K562 (cell line): ENCODE results near the gene PDE4A. TPM values are rescaled to one million over a fixed set of nuclear protein-coding genes. Genes with fewer than 3 reads are reported as not detected.
A peak's percentile ranks its signal among the peaks of the same experiment; 100 is the strongest.

Experiments
- E2F5 ChIP-seq: sonication (generic); formaldehyde crosslinking; IDR thresholded peaks from 2 replicates; pipeline ENCODE4 v1.8.0; 2022; ENCODE audit warnings: mild to moderate bottlenecking, missing genetic modification reagents
- E2F8 ChIP-seq: fragments of 450-650 bp; IDR thresholded peaks from 2 replicates; pipeline ENCODE4 v1.7.1; 2018; ENCODE audit warnings: mild to moderate bottlenecking, low read depth; ENCODE audit not compliant: partially characterized antibody
- ELF1 ChIP-seq: fragments of 200-800 bp; sonication (Bioruptor generic); IDR thresholded peaks from 2 replicates; pipeline ENCODE4 v1.6.1; 2016; ENCODE audit warnings: missing genetic modification characterization, missing compliant biosample characterization
- FOXJ3 ChIP-seq: sonication (generic); formaldehyde crosslinking; IDR thresholded peaks from 2 replicates; pipeline ENCODE4 v1.4.0; 2020; ENCODE audit warnings: mild to moderate bottlenecking, missing genetic modification reagents
- IRF1 ChIP-seq: sonication (generic); formaldehyde crosslinking; IDR thresholded peaks from 2 replicates; pipeline ENCODE4 v1.8.0; 2022; ENCODE audit warnings: missing genetic modification reagents, mild to moderate bottlenecking, borderline replicate concordance
- NCOR1 ChIP-seq: fragments of 450-650 bp; IDR thresholded peaks from 2 replicates; pipeline ENCODE4 v1.6.1; 2016; ENCODE audit warnings: mild to moderate bottlenecking, moderate library complexity
- POLR2G ChIP-seq: fragments of 200-400 bp; formaldehyde crosslinking; IDR thresholded peaks from 2 replicates; pipeline ENCODE4 v1.6.1; 2017; ENCODE audit warnings: low read depth, mild to moderate bottlenecking, antibody characterized with exemption, low read length, moderate library complexity
- SMARCB1 ChIP-seq: IDR thresholded peaks from 2 replicates; pipeline ENCODE4 v1.6.1; 2011; ENCODE audit warnings: improper control_type of control experiment, low read depth; ENCODE audit not compliant: insufficient read length
- ZBTB1 ChIP-seq: sonication (generic); formaldehyde crosslinking; IDR thresholded peaks from 2 replicates; pipeline ENCODE4 v1.8.1; 2023; ENCODE audit warnings: missing genetic modification reagents, low read depth, mild to moderate bottlenecking, borderline replicate concordance
- ZBTB43 ChIP-seq: sonication (generic); formaldehyde crosslinking; IDR thresholded peaks from 2 replicates; pipeline ENCODE4 v1.8.0; 2023; ENCODE audit warnings: mild to moderate bottlenecking, missing genetic modification reagents
- ZBTB49 ChIP-seq: sonication (generic); formaldehyde crosslinking; IDR thresholded peaks from 2 replicates; pipeline ENCODE4 v1.8.0; 2022; ENCODE audit warnings: missing genetic modification reagents, mild to moderate bottlenecking, borderline replicate concordance
- ZBTB5 ChIP-seq: fragments of 450-650 bp; IDR thresholded peaks from 2 replicates; pipeline ENCODE4 v1.6.1; 2017; ENCODE audit warnings: antibody characterized with exemption
- polyA plus RNA-seq, 8 experiments: library from polyadenylated mRNA; depleted of rRNA in 4 of 8; stranded (reverse) in 5 of 8; unstranded in 3 of 8; fragments of >200 nt; fragmentation: Nextera tagmentation in 2 of 8; fragmentation: Illumina TruSeq in 1 of 8; extraction: Ambion mirVana in 2 of 8; extraction: Trizol in 1 of 8; gene quantifications; 2 replicates each; pipeline versions ENCODE4 v1.2.1 to v1.2.3, GENCODE V29; 2011 to 2014; ENCODE audit warnings: inconsistent platforms in 1 of 8, missing spikeins in 1 of 8
- total RNA-seq, 7 experiments: library from RNA; depleted of rRNA in 6 of 7; stranded (reverse); fragments of >200 nt in 6 of 7; fragmentation: Illumina TruSeq in 2 of 7; extraction: Trizol in 2 of 7; gene quantifications; 2 replicates each; pipeline versions ENCODE4 v1.2.1 to v1.2.3, GENCODE V29; 2011 to 2021; ENCODE audit warnings: low replicate concordance in 1 of 7

Gene PDE4A
- total and polyA plus RNA-seq, 9 of the 15 experiments (the other 6 are each of a cell fraction or from before 2014, with no cell fraction given): 0.66 to 26.9 (median 4.6) TPM

DNA sequence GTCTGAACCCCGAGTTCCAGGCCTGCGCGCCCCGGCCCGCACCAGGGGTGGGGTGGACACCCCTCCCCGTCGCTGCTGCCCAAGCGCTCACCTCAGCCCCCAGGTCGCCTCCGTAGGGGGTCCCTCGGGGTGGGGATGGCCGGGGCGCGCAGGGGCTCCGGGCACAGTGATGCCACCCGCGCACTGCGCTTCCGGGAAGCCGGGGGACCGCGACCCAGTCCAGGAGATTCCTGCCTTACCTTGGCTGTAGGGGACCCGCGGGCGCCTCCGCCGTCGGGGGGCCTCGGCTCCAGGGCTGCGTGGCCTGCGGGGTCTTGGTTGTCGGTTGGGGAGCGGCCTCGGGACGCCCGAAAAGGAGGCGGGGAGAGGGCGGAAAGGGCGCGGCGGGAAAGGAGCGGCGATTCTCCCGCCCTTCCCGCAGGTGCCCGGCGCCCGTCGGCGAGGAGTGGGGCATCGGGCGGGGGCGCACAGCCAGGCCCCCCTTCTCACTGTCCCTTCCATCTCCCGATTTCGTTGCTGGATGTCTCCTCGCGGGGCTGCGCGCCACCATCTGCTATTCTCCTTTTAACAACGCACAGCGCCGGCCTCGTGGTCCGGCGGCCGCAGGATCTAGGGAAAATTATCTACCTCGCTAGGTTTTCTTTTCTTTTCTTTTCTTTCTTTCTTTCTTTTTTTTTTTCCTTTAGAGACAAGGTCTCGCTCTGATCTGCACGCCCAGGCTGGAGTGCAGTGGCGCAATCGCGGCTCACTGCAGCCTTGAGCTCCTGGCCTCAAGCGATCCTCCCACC, 82.9 kb downstream of the PDE4A start, which contains the start of gene KEAP1 (continued):
- TF ChIP-seq ZBTB5 (no peak), E2F5 (peak; percentile 94; the same call in 1 of the 2 replicates), IRF1 (peak; percentile 13; the same call in 1 of the 2 replicates), FOXJ3 (CRISPR knock-in tag) (no peak), E2F8 (peak; percentile 48), ZBTB49 (peak; percentile 75; the same call in 1 of the 2 replicates), NCOR1 (peak; percentile 4; the same call in 1 of the 2 replicates), POLR2G (peak; percentile 65), ZBTB43 (CRISPR knock-in tag) (peak; percentile 50; the same call in 1 of the 2 replicates), ELF1 (tag) (peak; percentile 67; the same call in 1 of the 2 replicates), ZBTB1 (peak; percentile 59), SMARCB1 (no peak)
